ENCODE data around the gene HDAC4. TPM values are rescaled to one million over a fixed set of nuclear protein-coding genes. Genes with fewer than 3 reads are reported as not detected.

HDAC4 gene
- total RNA-seq, 5 donors from 2014 or later (not counting 1 experiment from before 2014, with no cell fraction given) = 44.8 to 80.2 (median 60.9) TPM

GRCh38 chr2:239230318-239231052, 170.3 kb downstream of the HDAC4 start:
- peak overlapping the region; percentile 70 for H3K27ac ChIP-seq (ENCODE audit: low read length)
- ATAC-seq (replicated peaks in 1 of 4) (peak; percentile 26 to 66 (median 48)), DNase-seq (peak in 14 of 35 experiments; percentile 11 to 55 (median 20))

GRCh38 chr2:239229545-239230279, 171.1 kb downstream of the HDAC4 start:
- POLR2A ChIA-PET = no interaction called here
- no peak overlapping the region for H3K4me3 Mint-ChIP-seq

More at GRCh38 chr2:239230318-239231052, 170.3 kb downstream of the HDAC4 start:
- ChIA-PET POLR2A (interaction anchor here in 1 of 2 donors (1.1 kb wide), 1 partner anchor 170 kb away, joined by 3 read pairs; the partner anchor contains the start of gene HDAC4), CTCF (interaction anchor here in 1 of 2 donors (0.6 to 1.1 kb wide), 3 partner anchors 45 to 1210 kb away, joined by 3 read pairs; no protein-coding TSS in a partner anchor)
- H3K9me3 ChIP-seq = no peaks in the 10 kb centered on the region
- peak overlapping the region; percentile 91 to 95 for H3K27ac Mint-ChIP-seq
- H3K27me3 Mint-ChIP-seq = no peaks in the 10 kb centered on the region
- no peaks in the 10 kb centered on the region for H3K9me3 Mint-ChIP-seq
- peaks cover 52 to 85% (median 84%) of the 10 kb centered on the region in 3 donors for H3K4me1 Mint-ChIP-seq
- H3K36me3 Mint-ChIP-seq = peaks cover 19% of the 10 kb centered on the region
- H3K4me3 Mint-ChIP-seq = peak overlapping the region; percentile 59 to 70 (median 59)
- no peak overlapping the region for H3K4me3 ChIP-seq (ENCODE audit: control insufficient read depth in 1 of 2, extremely low read depth in 1 of 2, low read length in 1 of 2)
- H3K4me1 ChIP-seq (ENCODE audit: control insufficient read depth in 1 of 2, extremely low read depth in 1 of 2, insufficient read depth in 2 of 2, low read length in 2 of 2) = peaks cover 31 to 76% of the 10 kb centered on the region in 2 experiments
- H3K27me3 ChIP-seq (replicated peaks in 1 of 2; ENCODE audit: control insufficient read depth in 2 of 2, extremely low read depth in 1 of 2, insufficient read depth in 2 of 2, low read length in 1 of 2) = no peaks in the 10 kb centered on the region
- 57% methylated on average over 10 of the region's 26 CpGs for WGBS (ENCODE audit: insufficient coverage)
- H3K36me3 ChIP-seq (ENCODE audit: control insufficient read depth in 2 of 2, extremely low read depth in 1 of 2, insufficient read depth in 1 of 2, low read length in 1 of 2) = peaks cover 0 to 19% of the 10 kb centered on the region in 2 donors

GRCh38 chr2:239227661-239228371, 173.0 kb downstream of the HDAC4 start:
- Mint-ChIP-seq H3K36me3 (peaks cover 2% of the 10 kb centered on the region), H3K9me3 (no peaks in the 10 kb centered on the region), H3K4me1 (peaks cover 72 to 83% (median 80%) of the 10 kb centered on the region in 3 donors), H3K4me3 (no peak overlapping the region), H3K27me3 (no peaks in the 10 kb centered on the region), H3K27ac (peak overlapping the region; percentile 75 to 80)
- Histone ChIP-seq H3K27me3 (replicated peaks in 1 of 2; ENCODE audit: control insufficient read depth in 2 of 2, extremely low read depth in 1 of 2, insufficient read depth in 2 of 2, low read length in 1 of 2) (no peaks in the 10 kb centered on the region), H3K27ac (ENCODE audit: low read length) (no peak overlapping the region), H3K36me3 (ENCODE audit: control insufficient read depth in 2 of 2, extremely low read depth in 1 of 2, insufficient read depth in 1 of 2, low read length in 1 of 2) (peaks cover 0 to 2% of the 10 kb centered on the region in 2 donors), H3K4me1 (ENCODE audit: control insufficient read depth in 1 of 2, extremely low read depth in 1 of 2, insufficient read depth in 2 of 2, low read length in 2 of 2) (peaks cover 38 to 77% of the 10 kb centered on the region in 2 experiments), H3K9me3 (no peaks in the 10 kb centered on the region), H3K4me3 (ENCODE audit: control insufficient read depth in 1 of 2, extremely low read depth in 1 of 2, low read length in 1 of 2) (no peak overlapping the region)
- ATAC-seq (replicated peaks in 1 of 4) (no peak), DNase-seq (no peak)
- WGBS (ENCODE audit: insufficient coverage) = 90% methylated on average over 12 of the region's 14 CpGs
- POLR2A ChIA-PET = no interaction called here
- CTCF ChIA-PET = no interaction called here

More at GRCh38 chr2:239229545-239230279, 171.1 kb downstream of the HDAC4 start:
- Histone ChIP-seq H3K27ac (ENCODE audit: low read length) (no peak overlapping the region), H3K4me3 (ENCODE audit: control insufficient read depth in 1 of 2, extremely low read depth in 1 of 2, low read length in 1 of 2) (no peak overlapping the region), H3K9me3 (no peaks in the 10 kb centered on the region), H3K36me3 (ENCODE audit: control insufficient read depth in 2 of 2, extremely low read depth in 1 of 2, insufficient read depth in 1 of 2, low read length in 1 of 2) (peaks cover 0 to 11% of the 10 kb centered on the region in 2 donors), H3K4me1 (ENCODE audit: control insufficient read depth in 1 of 2, extremely low read depth in 1 of 2, insufficient read depth in 2 of 2, low read length in 2 of 2) (peaks cover 31 to 73% of the 10 kb centered on the region in 2 experiments), H3K27me3 (replicated peaks in 1 of 2; ENCODE audit: control insufficient read depth in 2 of 2, extremely low read depth in 1 of 2, insufficient read depth in 2 of 2, low read length in 1 of 2) (no peaks in the 10 kb centered on the region)
- DNase-seq (peak in 1 of 35 experiments; percentile 5), ATAC-seq (replicated peaks in 1 of 4) (no peak)
- peaks cover 14% of the 10 kb centered on the region for H3K36me3 Mint-ChIP-seq
- H3K27ac Mint-ChIP-seq = peak overlapping the region; percentile 6 to 95
- H3K27me3 Mint-ChIP-seq = no peaks in the 10 kb centered on the region
- 94% methylated on average over 8 of the region's 11 CpGs for WGBS (ENCODE audit: insufficient coverage)
- no peaks in the 10 kb centered on the region for H3K9me3 Mint-ChIP-seq
- H3K4me1 Mint-ChIP-seq = peaks cover 60 to 83% (median 81%) of the 10 kb centered on the region in 3 donors
- CTCF ChIA-PET = interaction anchor here in 1 of 2 donors (1.1 kb wide), 1 partner anchor 46 kb away, joined by 3 read pairs; no protein-coding TSS in a partner anchor

- Histone ChIP-seq H3K27me3 (replicated peaks in 1 of 2; ENCODE audit: control insufficient read depth in 2 of 2, extremely low read depth in 1 of 2, insufficient read depth in 2 of 2, low read length in 1 of 2) (no peaks in the 10 kb centered on the region), H3K27ac (ENCODE audit: low read length) (no peak overlapping the region), H3K9me3 (no peaks in the 10 kb centered on the region), H3K4me1 (ENCODE audit: control insufficient read depth in 1 of 2, extremely low read depth in 1 of 2, insufficient read depth in 2 of 2, low read length in 2 of 2) (peaks cover 40 to 76% of the 10 kb centered on the region in 2 experiments), H3K4me3 (ENCODE audit: control insufficient read depth in 1 of 2, extremely low read depth in 1 of 2, low read length in 1 of 2) (no peak overlapping the region), H3K36me3 (ENCODE audit: control insufficient read depth in 2 of 2, extremely low read depth in 1 of 2, insufficient read depth in 1 of 2, low read length in 1 of 2) (peaks cover 0 to 2% of the 10 kb centered on the region in 2 donors)
- Mint-ChIP-seq H3K4me3 (peak overlapping the region in 2 of 3 donors; percentile 21 to 54), H3K27ac (peak overlapping the region; percentile 72 to 87), H3K4me1 (peaks cover 81 to 88% (median 84%) of the 10 kb centered on the region in 3 donors), H3K9me3 (no peaks in the 10 kb centered on the region), H3K27me3 (no peaks in the 10 kb centered on the region), H3K36me3 (no peaks in the 10 kb centered on the region)
- ChIA-PET POLR2A (no interaction called here), CTCF (no interaction called here)
- WGBS (ENCODE audit: insufficient coverage) = 94% methylated on average over 14 of the region's 17 CpGs
- DNase-seq (no peak), ATAC-seq (replicated peaks in 1 of 4) (no peak)
Observed at GRCh38 chr2:239226677-239227581, 173.9 kb downstream of the HDAC4 start.

GRCh38 chr2:239225871-239226561, 174.8 kb downstream of the HDAC4 start:
- Histone ChIP-seq H3K27ac (ENCODE audit: low read length) (peak overlapping the region; percentile 36), H3K36me3 (ENCODE audit: control insufficient read depth in 2 of 2, extremely low read depth in 1 of 2, insufficient read depth in 1 of 2, low read length in 1 of 2) (peaks cover 0 to 2% of the 10 kb centered on the region in 2 donors), H3K4me3 (ENCODE audit: control insufficient read depth in 1 of 2, extremely low read depth in 1 of 2, low read length in 1 of 2) (no peak overlapping the region), H3K4me1 (ENCODE audit: control insufficient read depth in 1 of 2, extremely low read depth in 1 of 2, insufficient read depth in 2 of 2, low read length in 2 of 2) (peaks cover 42 to 74% of the 10 kb centered on the region in 2 experiments), H3K9me3 (no peaks in the 10 kb centered on the region), H3K27me3 (replicated peaks in 1 of 2; ENCODE audit: control insufficient read depth in 2 of 2, extremely low read depth in 1 of 2, insufficient read depth in 2 of 2, low read length in 1 of 2) (no peaks in the 10 kb centered on the region)
- no peak for ATAC-seq (replicated peaks in 1 of 4)
- H3K27ac Mint-ChIP-seq = peak overlapping the region; percentile 87 to 88
- DNase-seq = no peak
- POLR2A ChIA-PET = no interaction called here
- no peaks in the 10 kb centered on the region for H3K27me3 Mint-ChIP-seq
- peak overlapping the region in 2 of 3 donors; percentile 21 to 54 for H3K4me3 Mint-ChIP-seq
- WGBS (ENCODE audit: insufficient coverage) = 92% methylated on average over 5 of the region's 13 CpGs
- CTCF ChIA-PET = no interaction called here
- H3K36me3 Mint-ChIP-seq = no peaks in the 10 kb centered on the region
- H3K4me1 Mint-ChIP-seq = peaks cover 85 to 90% (median 87%) of the 10 kb centered on the region in 3 donors
- H3K9me3 Mint-ChIP-seq = no peaks in the 10 kb centered on the region

All from T-cell (primary cell).